HepG2 (cell line): Measurements from ENCODE around the gene SERTAD3. TPM values are rescaled to one million over a fixed set of nuclear protein-coding genes. Genes with fewer than 3 reads are reported as not detected.

Source experiments
- CEBPG ChIP-seq: IDR thresholded peaks from 2 replicates; pipeline ENCODE4 v1.6.1; 2016
- CREBL2 ChIP-seq: sonication (generic); formaldehyde crosslinking; IDR thresholded peaks from 2 replicates; pipeline ENCODE4 v1.8.1; 2023; ENCODE audit warnings: missing genetic modification reagents, mild to moderate bottlenecking, borderline replicate concordance
- GATAD1 ChIP-seq: IDR thresholded peaks from 2 replicates; pipeline ENCODE4 v1.6.1; 2016; ENCODE audit warnings: missing genetic modification reagents, missing compliant biosample characterization
- HIC2 ChIP-seq: sonication (generic); formaldehyde crosslinking; IDR thresholded peaks from 2 replicates; pipeline ENCODE4 v1.9.0; 2022; ENCODE audit warnings: low read depth, missing genetic modification reagents
- PRPF4 ChIP-seq: fragments of 200-400 bp; formaldehyde crosslinking; IDR thresholded peaks from 2 replicates; pipeline ENCODE4 v1.6.1; 2016; ENCODE audit warnings: low read length, low read depth; ENCODE audit not compliant: poor library complexity, severe bottlenecking
- PTBP1 ChIP-seq: fragments of 200-400 bp; formaldehyde crosslinking; IDR thresholded peaks from 2 replicates; pipeline ENCODE4 v1.6.1; 2018; ENCODE audit warnings: low read length, low read depth; ENCODE audit not compliant: poor library complexity, severe bottlenecking
- RBAK ChIP-seq: sonication (generic); formaldehyde crosslinking; IDR thresholded peaks from 2 replicates; pipeline ENCODE4 v1.5.1; 2020; ENCODE audit warnings: mild to moderate bottlenecking, missing genetic modification reagents
- SATB2 ChIP-seq: sonication (generic); formaldehyde crosslinking; IDR thresholded peaks from 2 replicates; pipeline ENCODE4 v1.5.0; 2020; ENCODE audit warnings: missing genetic modification reagents
- TCF12 ChIP-seq, 2 experiments: fragments of 450-650 bp in 1 of 2; sonication (generic) in 1 of 2; formaldehyde crosslinking in 1 of 2; IDR thresholded peaks; 2 replicates each; pipeline versions ENCODE4 v1.6.1 to v1.8.0; 2017 to 2022; ENCODE audit warnings: antibody characterized with exemption in 1 of 2, mild to moderate bottlenecking in 1 of 2, missing genetic modification reagents in 1 of 2, moderate library complexity in 1 of 2
- TGIF2 ChIP-seq: IDR thresholded peaks from 2 replicates; pipeline ENCODE4 v1.6.1; 2016; ENCODE audit warnings: control low read depth, missing compliant biosample characterization
- THYN1 ChIP-seq: sonication (generic); formaldehyde crosslinking; IDR thresholded peaks from 2 replicates; pipeline ENCODE4 v1.8.1; 2023; ENCODE audit warnings: low read depth, mild to moderate bottlenecking, moderate library complexity, missing genetic modification reagents, borderline replicate concordance
- TOE1 ChIP-seq: sonication (generic); formaldehyde crosslinking; IDR thresholded peaks from 2 replicates; pipeline ENCODE4 v1.4.0; 2020; ENCODE audit warnings: mild to moderate bottlenecking, missing genetic modification reagents
- ZFP62 ChIP-seq: sonication (generic); formaldehyde crosslinking; IDR thresholded peaks from 2 replicates; pipeline ENCODE4 v1.4.0; 2020; ENCODE audit warnings: missing genetic modification reagents
- ZNF589 ChIP-seq: sonication (generic); formaldehyde crosslinking; conservative IDR thresholded peaks from 2 replicates; pipeline ENCODE4 v1.8.0; 2022; ENCODE audit warnings: mild to moderate bottlenecking, moderate library complexity, missing genetic modification reagents
- ZNF605 ChIP-seq: sonication (generic); formaldehyde crosslinking; IDR thresholded peaks from 2 replicates; pipeline ENCODE4 v1.8.0; 2022; ENCODE audit warnings: mild to moderate bottlenecking, missing genetic modification reagents
- ZZZ3 ChIP-seq: sonication (generic); formaldehyde crosslinking; IDR thresholded peaks from 2 replicates; pipeline ENCODE4 v1.4.0; 2020; ENCODE audit warnings: missing genetic modification reagents, mild to moderate bottlenecking, borderline replicate concordance
- polyA plus RNA-seq, 8 experiments: library from polyadenylated mRNA; depleted of rRNA in 3 of 8; stranded (reverse) in 7 of 8; unstranded in 1 of 8; fragments of >200 nt; fragmentation: Illumina TruSeq in 4 of 8; extraction: Trizol in 4 of 8; gene quantifications; 2 replicates each; pipeline versions ENCODE4 v1.2.1 to v1.2.3, GENCODE V29; 2011 to 2016; ENCODE audit warnings: low read depth in 4 of 8, missing spikeins in 1 of 8, mixed read lengths in 1 of 8; ENCODE audit not compliant: insufficient read depth in 1 of 8
- total RNA-seq, 5 experiments: library from RNA; depleted of rRNA; stranded (reverse); fragments of >200 nt; fragmentation: Illumina TruSeq; extraction: Trizol; gene quantifications; 2 replicates each; pipeline ENCODE4 v1.2.3, GENCODE V29; 2016; ENCODE audit warnings: low read depth in 1 of 5
- TF ChIP-seq, protein P1 (sequence below): sonication (generic); formaldehyde crosslinking; IDR thresholded peaks from 2 replicates; pipeline ENCODE4 v1.8.0; 2022; ENCODE audit warnings: low read depth, missing genetic modification reagents
- TF ChIP-seq, protein P2 (sequence below): sonication (generic); formaldehyde crosslinking; IDR thresholded peaks from 2 replicates; pipeline ENCODE4 v1.5.1; 2020; ENCODE audit warnings: missing genetic modification reagents, mild to moderate bottlenecking, borderline replicate concordance
- TF ChIP-seq, protein P3 (sequence below): sonication (generic); formaldehyde crosslinking; IDR thresholded peaks from 2 replicates; pipeline ENCODE4 v1.4.0; 2020; ENCODE audit warnings: missing genetic modification reagents
- TF ChIP-seq, protein P4 (sequence below): IDR thresholded peaks from 2 replicates; pipeline ENCODE4 v1.6.1; 2016; ENCODE audit warnings: low read depth, control low read depth

The SERTAD3 gene
- total and polyA plus RNA-seq, 2 of the 13 experiments (the other 11 are each of a cell fraction or from before 2014, with no cell fraction given) = 9.6 to 16.9 TPM

GRCh38 chr19:40433391-40434216, 10.5 kb downstream of the SERTAD3 start (continued):
- no peak; the same call in 1 of the 2 replicates for TF ChIP-seq HIC2
- no peak for TF ChIP-seq SATB2 (CRISPR knock-in tag)
- TF ChIP-seq, protein P1, sequence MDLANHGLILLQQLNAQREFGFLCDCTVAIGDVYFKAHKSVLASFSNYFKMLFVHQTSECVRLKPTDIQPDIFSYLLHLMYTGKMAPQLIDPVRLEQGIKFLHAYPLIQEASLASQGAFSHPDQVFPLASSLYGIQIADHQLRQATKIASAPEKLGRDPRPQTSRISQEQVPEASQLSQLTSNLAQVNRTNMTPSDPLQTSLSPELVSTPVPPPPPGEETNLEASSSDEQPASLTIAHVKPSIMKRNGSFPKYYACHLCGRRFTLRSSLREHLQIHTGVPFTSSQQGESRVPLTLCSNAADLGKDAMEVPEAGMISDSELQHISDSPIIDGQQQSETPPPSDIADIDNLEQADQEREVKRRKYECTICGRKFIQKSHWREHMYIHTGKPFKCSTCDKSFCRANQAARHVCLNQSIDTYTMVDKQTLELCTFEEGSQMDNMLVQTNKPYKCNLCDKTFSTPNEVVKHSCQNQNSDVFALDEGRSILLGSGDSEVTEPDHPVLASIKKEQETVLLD (CRISPR knock-in tag) = peak; percentile 77; the same call in 1 of the 2 replicates
- TF ChIP-seq, protein P2, sequence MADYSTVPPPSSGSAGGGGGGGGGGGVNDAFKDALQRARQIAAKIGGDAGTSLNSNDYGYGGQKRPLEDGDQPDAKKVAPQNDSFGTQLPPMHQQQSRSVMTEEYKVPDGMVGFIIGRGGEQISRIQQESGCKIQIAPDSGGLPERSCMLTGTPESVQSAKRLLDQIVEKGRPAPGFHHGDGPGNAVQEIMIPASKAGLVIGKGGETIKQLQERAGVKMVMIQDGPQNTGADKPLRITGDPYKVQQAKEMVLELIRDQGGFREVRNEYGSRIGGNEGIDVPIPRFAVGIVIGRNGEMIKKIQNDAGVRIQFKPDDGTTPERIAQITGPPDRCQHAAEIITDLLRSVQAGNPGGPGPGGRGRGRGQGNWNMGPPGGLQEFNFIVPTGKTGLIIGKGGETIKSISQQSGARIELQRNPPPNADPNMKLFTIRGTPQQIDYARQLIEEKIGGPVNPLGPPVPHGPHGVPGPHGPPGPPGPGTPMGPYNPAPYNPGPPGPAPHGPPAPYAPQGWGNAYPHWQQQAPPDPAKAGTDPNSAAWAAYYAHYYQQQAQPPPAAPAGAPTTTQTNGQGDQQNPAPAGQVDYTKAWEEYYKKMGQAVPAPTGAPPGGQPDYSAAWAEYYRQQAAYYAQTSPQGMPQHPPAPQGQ (CRISPR knock-in tag) = no peak
- no peak for TF ChIP-seq ZNF589 (CRISPR knock-in tag)
- no peak for TF ChIP-seq CREBL2 (CRISPR knock-in tag)
- TF ChIP-seq PTBP1 = no peak
- TF ChIP-seq, protein P3, sequence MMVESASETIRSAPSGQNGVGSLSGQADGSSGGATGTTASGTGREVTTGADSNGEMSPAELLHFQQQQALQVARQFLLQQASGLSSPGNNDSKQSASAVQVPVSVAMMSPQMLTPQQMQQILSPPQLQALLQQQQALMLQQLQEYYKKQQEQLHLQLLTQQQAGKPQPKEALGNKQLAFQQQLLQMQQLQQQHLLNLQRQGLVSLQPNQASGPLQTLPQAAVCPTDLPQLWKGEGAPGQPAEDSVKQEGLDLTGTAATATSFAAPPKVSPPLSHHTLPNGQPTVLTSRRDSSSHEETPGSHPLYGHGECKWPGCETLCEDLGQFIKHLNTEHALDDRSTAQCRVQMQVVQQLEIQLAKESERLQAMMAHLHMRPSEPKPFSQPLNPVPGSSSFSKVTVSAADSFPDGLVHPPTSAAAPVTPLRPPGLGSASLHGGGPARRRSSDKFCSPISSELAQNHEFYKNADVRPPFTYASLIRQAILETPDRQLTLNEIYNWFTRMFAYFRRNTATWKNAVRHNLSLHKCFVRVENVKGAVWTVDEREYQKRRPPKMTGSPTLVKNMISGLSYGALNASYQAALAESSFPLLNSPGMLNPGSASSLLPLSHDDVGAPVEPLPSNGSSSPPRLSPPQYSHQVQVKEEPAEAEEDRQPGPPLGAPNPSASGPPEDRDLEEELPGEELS (CRISPR knock-in tag) = peak; percentile 34
- TF ChIP-seq THYN1 (CRISPR knock-in tag) = no peak
- TF ChIP-seq GATAD1 (CRISPR knock-in tag) = no peak
- TF ChIP-seq CEBPG (CRISPR knock-in tag) = no peak
- no peak for TF ChIP-seq TCF12 (IDR thresholded peaks at IDR 0.05)
- TF ChIP-seq TCF12 (CRISPR knock-in tag; IDR thresholded peaks at IDR 0.05) = 0 out of 2 replicates have a peak, but pooled peaks have one; percentile 35
- TF ChIP-seq ZNF605 (CRISPR knock-in tag) = 0 out of 2 replicates have a peak, but pooled peaks have one; percentile 2
- no peak for TF ChIP-seq RBAK
- TF ChIP-seq ZZZ3 (CRISPR knock-in tag) = no peak
- TF ChIP-seq TOE1 (CRISPR knock-in tag) = no peak
- TF ChIP-seq, protein P4, sequence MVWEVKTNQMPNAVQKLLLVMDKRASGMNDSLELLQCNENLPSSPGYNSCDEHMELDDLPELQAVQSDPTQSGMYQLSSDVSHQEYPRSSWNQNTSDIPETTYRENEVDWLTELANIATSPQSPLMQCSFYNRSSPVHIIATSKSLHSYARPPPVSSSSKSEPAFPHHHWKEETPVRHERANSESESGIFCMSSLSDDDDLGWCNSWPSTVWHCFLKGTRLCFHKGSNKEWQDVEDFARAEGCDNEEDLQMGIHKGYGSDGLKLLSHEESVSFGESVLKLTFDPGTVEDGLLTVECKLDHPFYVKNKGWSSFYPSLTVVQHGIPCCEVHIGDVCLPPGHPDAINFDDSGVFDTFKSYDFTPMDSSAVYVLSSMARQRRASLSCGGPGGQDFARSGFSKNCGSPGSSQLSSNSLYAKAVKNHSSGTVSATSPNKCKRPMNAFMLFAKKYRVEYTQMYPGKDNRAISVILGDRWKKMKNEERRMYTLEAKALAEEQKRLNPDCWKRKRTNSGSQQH (CRISPR knock-in tag) = no peak
- no peak for TF ChIP-seq ZFP62 (CRISPR knock-in tag)
- TF ChIP-seq PRPF4 = no peak
- no peak for TF ChIP-seq TGIF2
